Measurements from ENCODE around the gene GNA12. TPM values are rescaled to one million over a fixed set of nuclear protein-coding genes. Genes with fewer than 3 reads are reported as not detected.

GNA12 gene, protein sequence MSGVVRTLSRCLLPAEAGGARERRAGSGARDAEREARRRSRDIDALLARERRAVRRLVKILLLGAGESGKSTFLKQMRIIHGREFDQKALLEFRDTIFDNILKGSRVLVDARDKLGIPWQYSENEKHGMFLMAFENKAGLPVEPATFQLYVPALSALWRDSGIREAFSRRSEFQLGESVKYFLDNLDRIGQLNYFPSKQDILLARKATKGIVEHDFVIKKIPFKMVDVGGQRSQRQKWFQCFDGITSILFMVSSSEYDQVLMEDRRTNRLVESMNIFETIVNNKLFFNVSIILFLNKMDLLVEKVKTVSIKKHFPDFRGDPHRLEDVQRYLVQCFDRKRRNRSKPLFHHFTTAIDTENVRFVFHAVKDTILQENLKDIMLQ
- 49.1 and 53.3 TPM in 2 replicates for total RNA-seq

DNA sequence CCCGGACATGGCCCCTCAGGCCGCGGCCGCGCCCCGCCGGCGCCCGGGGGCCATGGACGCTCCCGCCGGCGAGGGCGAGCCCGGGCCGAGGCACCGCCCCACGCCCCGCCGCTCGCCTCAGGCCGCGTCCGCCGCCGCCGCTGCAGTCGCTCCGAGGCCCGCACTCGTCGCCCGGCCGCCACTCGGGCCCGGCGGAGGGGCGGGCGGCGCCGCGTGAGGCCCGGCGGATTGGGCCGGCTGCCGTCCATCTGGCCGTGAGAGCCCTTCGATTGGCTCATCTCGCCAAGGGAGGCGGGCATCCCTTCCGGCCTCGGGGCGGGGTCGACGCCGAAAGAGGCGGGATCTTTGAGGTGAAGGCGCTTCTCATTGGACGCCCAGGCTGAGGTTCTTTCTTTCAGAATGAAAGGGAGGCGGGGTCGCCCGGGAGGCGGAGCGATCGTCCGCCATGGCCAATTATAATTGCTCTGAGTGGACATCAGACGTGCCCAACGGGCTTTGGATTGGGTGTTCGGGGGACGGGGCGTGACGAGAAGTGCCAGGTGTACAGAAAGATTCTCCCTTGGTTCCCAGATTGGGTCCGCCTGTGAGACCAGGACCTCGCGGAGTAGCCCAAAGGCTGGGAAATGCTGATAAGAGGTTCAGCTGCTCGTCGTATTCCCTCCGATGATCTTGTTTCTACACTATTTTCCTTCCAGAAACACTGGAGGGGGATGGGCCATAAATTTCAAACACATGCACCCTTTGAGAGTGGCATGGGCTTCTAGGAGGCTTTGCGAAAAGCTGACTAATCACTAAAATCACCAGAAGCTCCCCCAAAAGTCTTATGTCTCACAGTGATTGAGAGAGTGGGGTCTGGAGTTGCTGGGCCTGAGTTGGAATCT lies at the start of gene GNA12:
GNA12 (minus strand) TSS at position 156 of the 881 bp plus-strand sequence; CDS start at position 9, 147 bp downstream.

DNA sequence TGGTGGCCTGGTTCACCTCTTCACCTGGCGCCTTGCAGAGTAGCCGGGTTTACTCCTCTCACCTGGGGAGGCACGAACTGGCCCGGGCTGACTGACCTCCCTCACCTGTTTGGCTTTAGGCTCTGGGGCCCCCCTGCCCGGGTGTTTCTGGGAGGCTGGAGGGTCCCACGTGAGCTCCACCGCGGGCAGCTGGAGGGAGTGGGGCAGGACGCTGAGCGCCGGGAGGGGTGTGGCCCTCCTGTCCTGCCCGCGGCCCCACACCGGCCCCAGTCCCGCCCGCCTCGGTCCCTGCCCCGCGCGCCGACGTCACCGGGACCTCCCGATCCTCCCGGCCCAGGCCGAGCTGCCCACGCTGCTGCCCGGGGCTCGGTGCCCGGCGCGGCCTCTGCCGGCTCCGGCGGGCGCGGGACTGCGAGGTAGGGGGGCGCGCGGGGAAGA lies 156.2 kb downstream of the GNA12 start, which contains the start of gene AMZ1:
AMZ1 (plus strand) TSS at position 322 of the 438 bp plus-strand sequence. CDS start 12,250 bp downstream, outside the sequence.

Other genes with a start within 250 kb of the GNA12 start
- gene TTYH3, start 212.3 kb downstream of the GNA12 start, total RNA-seq = 46.9 and 50.0 TPM in 2 replicates
- gene AMZ1, start 156.1 kb downstream of the GNA12 start, total RNA-seq = 0.06 TPM in 1 of 2 replicates, not detected in the other
- gene CARD11, start 199.6 kb upstream of the GNA12 start, total RNA-seq = under 0.01 TPM in 1 of 2 replicates, not detected in the other